BLaER1 (cell line): Measurements from ENCODE around the gene PSMB9.
A peak's percentile ranks its signal among the peaks of the same experiment; 100 is the strongest.
"Not testable (repeated sequence)": the region's sequence is repeated elsewhere in the genome, so short reads cannot be mapped to it uniquely, and the experiment has no call there.

ENCODE experiments used
- H3K27ac ChIP-seq: shearing (Covaris generic); formaldehyde crosslinking; 2 replicates; pipeline ENCODE4 v1.8.1; 2022
- H3K27me3 ChIP-seq: shearing (Covaris generic); formaldehyde crosslinking; 2 replicates; pipeline ENCODE4 v1.8.1; 2022
- H3K36me3 ChIP-seq: shearing (Covaris generic); formaldehyde crosslinking; 2 replicates; pipeline ENCODE4 v1.8.1; 2022
- H3K4me1 ChIP-seq: shearing (Covaris generic); formaldehyde crosslinking; 2 replicates; pipeline ENCODE4 v1.8.1; 2022
- H3K4me2 ChIP-seq: shearing (Covaris generic); formaldehyde crosslinking; 2 replicates; pipeline ENCODE4 v1.8.1; 2022
- H3K4me3 ChIP-seq: shearing (Covaris generic); formaldehyde crosslinking; 2 replicates; pipeline ENCODE4 v1.8.1; 2022
- H3K9ac ChIP-seq: shearing (Covaris generic); formaldehyde crosslinking; 2 replicates; pipeline ENCODE4 v1.8.1; 2022
- H3K9me3 ChIP-seq: shearing (Covaris generic); formaldehyde crosslinking; 2 replicates; pipeline ENCODE4 v1.8.1; 2022
- H4K20me1 ChIP-seq: shearing (Covaris generic); formaldehyde crosslinking; 2 replicates; pipeline ENCODE4 v1.8.1; 2022
- Cebpa-rat ChIP-seq: shearing (Covaris generic); IDR thresholded peaks from 2 replicates; pipeline ENCODE4 v1.8.1; 2022

Gene PSMB9

GRCh38 chr6:32876603-32877002 is 22.6 kb downstream of the PSMB9 start:
- H4K20me1 ChIP-seq = no peaks in the 10 kb centered on the region
- no peak for TF ChIP-seq Cebpa-rat
- H3K4me3 ChIP-seq = no peak overlapping the region
- H3K9ac ChIP-seq = no peak overlapping the region
- H3K27me3 ChIP-seq = no peaks in the 10 kb centered on the region
- H3K4me2 ChIP-seq = no peak overlapping the region
- no peaks in the 10 kb centered on the region for H3K4me1 ChIP-seq
- H3K36me3 ChIP-seq = peaks cover 5% of the 10 kb centered on the region; the same call in 1 of the 2 replicates
- H3K9me3 ChIP-seq = no peaks in the 10 kb centered on the region
- H3K27ac ChIP-seq = no peak overlapping the region

DNA sequence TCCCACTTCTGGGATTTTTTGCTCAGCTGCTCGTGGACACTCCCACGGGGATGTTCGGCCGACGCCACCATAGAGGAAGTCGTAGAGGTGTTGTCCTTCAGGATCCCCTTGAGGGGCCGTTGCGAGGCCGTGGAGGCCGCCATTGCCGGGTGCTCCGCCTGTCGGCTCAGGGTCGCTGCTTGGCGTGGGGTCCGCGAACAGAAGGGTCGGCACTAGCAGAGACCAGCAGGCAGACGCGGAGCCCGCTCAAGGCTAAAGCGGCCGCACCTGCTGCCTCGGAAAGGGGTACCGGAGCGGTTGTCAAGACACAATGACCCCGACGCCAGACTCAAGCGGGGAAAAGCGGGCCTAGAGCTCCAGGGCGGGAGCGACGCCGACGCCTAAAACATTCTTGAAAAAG is 25.7 kb downstream of the PSMB9 start:
- Histone ChIP-seq H3K36me3 (peaks cover 5% of the 10 kb centered on the region; the same call in 1 of the 2 replicates), H3K9me3 (no peaks in the 10 kb centered on the region), H3K4me2 (no peak overlapping the region), H4K20me1 (no peaks in the 10 kb centered on the region), H3K9ac (no peak overlapping the region), H3K27me3 (no peaks in the 10 kb centered on the region), H3K27ac (no peak overlapping the region), H3K4me3 (no peak overlapping the region), H3K4me1 (peaks cover 12% of the 10 kb centered on the region)
- no peak for TF ChIP-seq Cebpa-rat

DNA sequence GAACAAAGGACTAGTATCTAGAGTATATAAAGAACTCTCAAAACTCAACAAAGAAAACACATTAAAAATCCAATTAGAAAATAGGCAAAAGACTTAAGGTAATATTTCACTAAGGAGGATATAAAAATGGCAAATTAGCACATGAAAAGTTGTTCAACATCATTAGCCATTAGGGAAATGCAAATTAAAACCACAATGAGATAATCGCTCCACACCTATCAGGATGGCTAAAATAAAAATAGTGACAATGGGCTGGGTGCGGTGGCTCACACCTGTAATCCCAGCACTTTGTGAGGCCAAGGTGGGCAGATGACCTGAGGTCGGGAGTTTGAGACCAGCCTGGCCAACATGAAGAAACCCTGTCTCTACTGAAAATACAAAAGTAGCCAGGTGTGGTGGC is 27.0 kb downstream of the PSMB9 start:
- not testable (repeated sequence) for H3K27me3 ChIP-seq, H3K4me3 ChIP-seq, H3K9ac ChIP-seq, H3K36me3 ChIP-seq, H4K20me1 ChIP-seq, H3K27ac ChIP-seq, H3K9me3 ChIP-seq, H3K4me2 ChIP-seq
- H3K4me1 ChIP-seq = peaks cover 12% of the 10 kb centered on the region

DNA sequence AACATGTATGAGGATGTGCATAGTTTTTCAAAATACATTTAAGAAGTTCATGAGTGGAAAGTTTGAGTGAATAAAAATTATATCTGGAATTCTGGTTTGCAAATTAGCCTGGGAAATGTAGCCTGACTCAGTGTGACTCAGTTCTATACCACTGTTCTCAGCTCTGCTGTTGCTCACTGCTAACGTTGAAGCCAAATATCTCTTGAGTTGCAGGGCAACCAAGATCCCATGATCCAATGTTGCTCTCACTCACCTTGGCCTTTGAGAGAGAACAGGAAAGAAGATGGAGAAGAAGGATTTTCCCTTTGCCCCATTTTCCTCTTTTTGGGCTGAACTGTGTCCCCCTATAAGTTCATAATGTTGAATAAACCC is 28.9 kb downstream of the PSMB9 start:
- no peak for TF ChIP-seq Cebpa-rat
- Histone ChIP-seq H3K27me3 (no peaks in the 10 kb centered on the region), H4K20me1 (no peaks in the 10 kb centered on the region), H3K4me2 (no peak overlapping the region), H3K4me3 (no peak overlapping the region), H3K27ac (no peak overlapping the region), H3K36me3 (peaks cover 5% of the 10 kb centered on the region; the same call in 1 of the 2 replicates), H3K9me3 (no peaks in the 10 kb centered on the region), H3K9ac (no peak overlapping the region), H3K4me1 (peaks cover 12% of the 10 kb centered on the region)

- H3K27me3 ChIP-seq = no peaks in the 10 kb centered on the region
- no peak overlapping the region for H3K4me3 ChIP-seq
- H4K20me1 ChIP-seq = no peaks in the 10 kb centered on the region
- no peaks in the 10 kb centered on the region for H3K9me3 ChIP-seq
- no peak overlapping the region for H3K9ac ChIP-seq
- no peak overlapping the region for H3K27ac ChIP-seq
- H3K4me2 ChIP-seq = peak overlapping the region; percentile 49
- TF ChIP-seq Cebpa-rat = no peak
- H3K36me3 ChIP-seq = peaks cover 5% of the 10 kb centered on the region; the same call in 1 of the 2 replicates
- H3K4me1 ChIP-seq = peaks cover 12% of the 10 kb centered on the region
These were observed 29.8 kb downstream of the PSMB9 start for GRCh38 chr6:32883789-32884188.

- H3K4me1 ChIP-seq = peaks cover 13% of the 10 kb centered on the region
- H3K27ac ChIP-seq = no peak overlapping the region
- no peaks in the 10 kb centered on the region for H3K36me3 ChIP-seq
- no peak overlapping the region for H3K9ac ChIP-seq
- H3K4me3 ChIP-seq = no peak overlapping the region
- H3K9me3 ChIP-seq = no peaks in the 10 kb centered on the region
- H4K20me1 ChIP-seq = no peaks in the 10 kb centered on the region
- no peak for TF ChIP-seq Cebpa-rat
- no peaks in the 10 kb centered on the region for H3K27me3 ChIP-seq
- no peak overlapping the region for H3K4me2 ChIP-seq
These were observed 31.8 kb downstream of the PSMB9 start for GRCh38 chr6:32885698-32886286.

- H3K36me3 ChIP-seq = no peaks in the 10 kb centered on the region
- peaks cover 17% of the 10 kb centered on the region for H3K4me1 ChIP-seq
- no peak overlapping the region for H3K4me2 ChIP-seq
- no peak overlapping the region for H3K4me3 ChIP-seq
- H3K9ac ChIP-seq = no peak overlapping the region
- H4K20me1 ChIP-seq = no peaks in the 10 kb centered on the region
- TF ChIP-seq Cebpa-rat = no peak
- H3K27me3 ChIP-seq = no peaks in the 10 kb centered on the region
- H3K27ac ChIP-seq = no peak overlapping the region
- no peaks in the 10 kb centered on the region for H3K9me3 ChIP-seq
These were observed 32.8 kb downstream of the PSMB9 start for GRCh38 chr6:32886681-32887383.

DNA sequence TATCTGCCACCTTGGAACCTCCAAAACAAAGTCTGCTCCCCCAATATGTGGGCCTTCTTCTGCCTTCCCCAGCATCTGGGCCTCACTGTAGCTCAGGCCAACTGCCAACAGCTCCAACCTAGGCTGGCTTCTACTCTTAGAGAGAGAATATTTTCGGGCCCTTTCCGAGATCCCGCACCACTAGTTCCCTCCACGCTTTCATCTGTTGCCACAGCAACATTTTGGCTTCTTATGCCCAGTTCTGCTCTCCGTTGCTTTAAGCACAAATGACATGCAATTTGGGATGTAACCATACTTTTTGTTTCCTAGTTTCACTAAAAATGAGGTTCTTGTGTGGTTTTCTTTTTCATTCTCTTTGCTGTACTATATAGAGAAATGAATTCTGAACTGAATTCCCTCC is 33.6 kb downstream of the PSMB9 start:
- no peaks in the 10 kb centered on the region for H3K27me3 ChIP-seq
- H3K27ac ChIP-seq = no peak overlapping the region
- H3K4me3 ChIP-seq = no peak overlapping the region
- no peaks in the 10 kb centered on the region for H4K20me1 ChIP-seq
- H3K36me3 ChIP-seq = no peaks in the 10 kb centered on the region
- peaks cover 17% of the 10 kb centered on the region for H3K4me1 ChIP-seq
- no peak overlapping the region for H3K4me2 ChIP-seq
- no peak for TF ChIP-seq Cebpa-rat
- H3K9ac ChIP-seq = no peak overlapping the region
- no peaks in the 10 kb centered on the region for H3K9me3 ChIP-seq

- no peak overlapping the region for H3K4me2 ChIP-seq
- no peak for TF ChIP-seq Cebpa-rat
- no peak overlapping the region for H3K9ac ChIP-seq
- no peaks in the 10 kb centered on the region for H3K27me3 ChIP-seq
- H4K20me1 ChIP-seq = no peaks in the 10 kb centered on the region
- no peaks in the 10 kb centered on the region for H3K9me3 ChIP-seq
- no peak overlapping the region for H3K27ac ChIP-seq
- no peak overlapping the region for H3K4me3 ChIP-seq
- H3K36me3 ChIP-seq = no peaks in the 10 kb centered on the region
- H3K4me1 ChIP-seq = peaks cover 18% of the 10 kb centered on the region
These were observed 34.6 kb downstream of the PSMB9 start for GRCh38 chr6:32888576-32888975.

- Histone ChIP-seq H3K9me3 (no peaks in the 10 kb centered on the region), H3K36me3 (no peaks in the 10 kb centered on the region), H3K4me1 (peaks cover 13% of the 10 kb centered on the region), H3K4me2 (no peak overlapping the region), H3K27me3 (no peaks in the 10 kb centered on the region), H3K27ac (no peak overlapping the region), H3K9ac (no peak overlapping the region), H4K20me1 (no peaks in the 10 kb centered on the region), H3K4me3 (no peak overlapping the region)
- TF ChIP-seq Cebpa-rat = no peak
These were observed 35.5 kb downstream of the PSMB9 start for GRCh38 chr6:32889533-32889932.

DNA sequence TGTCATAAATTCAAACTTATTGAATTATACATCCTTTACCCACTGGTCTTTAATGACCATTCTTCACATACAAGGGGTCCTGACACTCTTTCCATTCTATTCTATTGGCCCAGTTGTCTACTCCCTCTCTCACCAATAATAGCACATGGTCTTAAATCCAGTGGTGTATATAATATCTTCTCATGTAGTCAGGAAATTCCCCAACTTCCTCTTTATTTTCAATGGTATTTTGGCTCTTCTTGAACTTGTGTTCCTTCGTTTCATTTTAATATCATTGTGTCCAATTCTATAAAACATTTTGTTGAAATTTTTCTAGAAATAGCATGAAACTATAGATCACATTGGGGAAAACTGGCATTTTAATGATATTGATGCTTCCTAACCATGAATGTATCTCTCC is 36.8 kb downstream of the PSMB9 start:
- Histone ChIP-seq H3K4me3 (no peak overlapping the region), H3K9me3 (no peaks in the 10 kb centered on the region), H3K27ac (no peak overlapping the region), H3K36me3 (no peaks in the 10 kb centered on the region), H3K9ac (no peak overlapping the region), H3K4me1 (peaks cover 22% of the 10 kb centered on the region), H3K4me2 (no peak overlapping the region), H4K20me1 (0 out of 2 replicates have a peak, but pooled peaks cover 6% of the 10 kb centered on the region), H3K27me3 (no peaks in the 10 kb centered on the region)
- no peak for TF ChIP-seq Cebpa-rat
